Measurements from ENCODE around the gene UBN2.

Gene UBN2

DNA sequence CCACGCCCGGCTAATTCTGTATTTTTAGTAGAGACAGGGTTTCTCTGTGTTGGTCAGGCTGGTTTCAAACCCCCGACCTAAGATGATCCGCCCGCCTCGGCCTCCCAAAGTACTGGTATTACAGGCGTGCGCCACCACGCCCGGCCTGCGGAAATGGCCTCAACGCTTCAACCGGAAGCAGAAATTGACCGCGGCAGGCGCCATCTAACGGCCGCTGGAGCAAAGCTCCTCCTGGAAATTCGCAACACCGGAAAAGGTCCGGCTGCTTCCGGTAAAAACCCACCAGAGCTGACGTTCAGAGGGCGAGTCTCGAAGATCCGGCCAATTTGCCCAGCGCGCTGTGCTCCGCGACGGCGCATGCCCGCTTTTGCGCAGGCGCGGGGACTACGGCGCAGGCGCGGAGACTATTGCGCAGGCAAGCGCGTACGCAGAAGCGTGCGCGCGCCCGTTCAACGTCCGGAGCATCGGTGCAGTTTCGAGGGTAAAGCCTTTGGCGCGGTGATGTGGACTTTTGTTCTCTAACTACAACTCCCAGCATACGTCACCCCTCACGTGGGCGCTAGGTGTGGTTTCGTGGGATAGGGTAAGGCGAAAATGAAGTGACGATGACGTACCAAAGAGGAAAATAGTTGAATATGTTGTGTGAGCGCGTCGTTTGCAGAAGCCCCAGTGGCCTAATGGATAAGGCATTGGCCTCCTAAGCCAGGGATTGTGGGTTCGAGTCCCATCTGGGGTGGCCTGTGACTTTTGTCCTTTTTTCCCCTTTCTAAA lies 109.2 kb downstream of the UBN2 start:
- peaks cover 14% of the 10 kb centered on the region for H3K4me1 ChIP-seq (ENCODE audit: insufficient read depth, low read length, severe bottlenecking)
- peaks cover 15% of the 10 kb centered on the region; the same call in 1 of the 2 replicates for H3K36me3 ChIP-seq (ENCODE audit: insufficient read depth, low read length)
- H3K4me2 ChIP-seq (ENCODE audit: low read length), result peak overlapping the region; percentile 82
- H3K27ac ChIP-seq (ENCODE audit: low read depth, low read length, poor library complexity, severe bottlenecking), result peak overlapping the region; percentile 90
- H3K27me3 ChIP-seq (ENCODE audit: insufficient read depth, low read length), result no peaks in the 10 kb centered on the region
- 0 out of 2 replicates have a peak, but pooled peaks cover 5% of the 10 kb centered on the region for H3F3A ChIP-seq (ENCODE audit: insufficient read depth, low read length)
- H3K4me3 ChIP-seq (ENCODE audit: low read depth, low read length, poor library complexity, severe bottlenecking), result peak overlapping the region; percentile 82
- H4K20me1 ChIP-seq (ENCODE audit: insufficient read depth, low read length), result no peaks in the 10 kb centered on the region
- peak overlapping the region; percentile 94 for H3K9ac ChIP-seq (ENCODE audit: low read length)
- no peaks in the 10 kb centered on the region for H3K79me2 ChIP-seq (ENCODE audit: insufficient read depth, low read length)
- TF ChIP-seq CTCF (IDR thresholded peaks at IDR 0.05; ENCODE audit: low read length) (peak; percentile 90), EZH2 (IDR thresholded peaks at IDR 0.05; ENCODE audit: borderline replicate concordance, low read length) (no peak)
- H3K9me3 ChIP-seq (ENCODE audit: low read length), result peaks cover 5% of the 10 kb centered on the region
- H3K9me2 ChIP-seq (ENCODE audit: low read depth, low read length), result no peaks in the 10 kb centered on the region
- no peak overlapping the region for H2AFZ ChIP-seq (ENCODE audit: low read length)

GRCh38 chr7:139340808-139341057 lies 109.7 kb downstream of the UBN2 start:
- H3K4me2 ChIP-seq (ENCODE audit: low read length), result peak overlapping the region; percentile 82
- TF ChIP-seq EZH2 (IDR thresholded peaks at IDR 0.05; ENCODE audit: borderline replicate concordance, low read length) (no peak), CTCF (IDR thresholded peaks at IDR 0.05; ENCODE audit: low read length) (no peak)
- 0 out of 2 replicates have a peak, but pooled peaks cover 5% of the 10 kb centered on the region for H3F3A ChIP-seq (ENCODE audit: insufficient read depth, low read length)
- H4K20me1 ChIP-seq (ENCODE audit: insufficient read depth, low read length), result no peaks in the 10 kb centered on the region
- no peak overlapping the region for H2AFZ ChIP-seq (ENCODE audit: low read length)
- peak overlapping the region; percentile 90 for H3K27ac ChIP-seq (ENCODE audit: low read depth, low read length, poor library complexity, severe bottlenecking)
- peaks cover 18% of the 10 kb centered on the region; the same call in 1 of the 2 replicates for H3K36me3 ChIP-seq (ENCODE audit: insufficient read depth, low read length)
- no peaks in the 10 kb centered on the region for H3K27me3 ChIP-seq (ENCODE audit: insufficient read depth, low read length)
- peak overlapping the region; percentile 94 for H3K9ac ChIP-seq (ENCODE audit: low read length)
- H3K79me2 ChIP-seq (ENCODE audit: insufficient read depth, low read length), result no peaks in the 10 kb centered on the region
- peak overlapping the region; percentile 82 for H3K4me3 ChIP-seq (ENCODE audit: low read depth, low read length, poor library complexity, severe bottlenecking)
- peaks cover 5% of the 10 kb centered on the region for H3K9me3 ChIP-seq (ENCODE audit: low read length)
- H3K9me2 ChIP-seq (ENCODE audit: low read depth, low read length), result no peaks in the 10 kb centered on the region
- H3K4me1 ChIP-seq (ENCODE audit: insufficient read depth, low read length, severe bottlenecking), result peaks cover 14% of the 10 kb centered on the region

- Histone ChIP-seq H3K79me2 (ENCODE audit: insufficient read depth, low read length) (no peaks in the 10 kb centered on the region), H3K9me2 (ENCODE audit: low read depth, low read length) (no peaks in the 10 kb centered on the region), H3K27me3 (ENCODE audit: insufficient read depth, low read length) (no peaks in the 10 kb centered on the region), H3F3A (ENCODE audit: insufficient read depth, low read length) (0 out of 2 replicates have a peak, but pooled peaks cover 5% of the 10 kb centered on the region), H3K4me2 (ENCODE audit: low read length) (peak within 1 kb of the TSS; percentile 82), H2AFZ (ENCODE audit: low read length) (0 out of 2 replicates have a peak within 1 kb of the TSS, but pooled peaks have one; percentile 8), H3K27ac (ENCODE audit: low read depth, low read length, poor library complexity, severe bottlenecking) (peak within 1 kb of the TSS; percentile 90), H3K4me1 (ENCODE audit: insufficient read depth, low read length, severe bottlenecking) (peaks cover 14% of the 10 kb centered on the region), H3K9ac (ENCODE audit: low read length) (peak within 1 kb of the TSS; percentile 94), H3K36me3 (ENCODE audit: insufficient read depth, low read length) (peaks cover 20% of the 10 kb centered on the region; the same call in 1 of the 2 replicates), H3K4me3 (ENCODE audit: low read depth, low read length, poor library complexity, severe bottlenecking) (peak within 1 kb of the TSS; percentile 82), H3K9me3 (ENCODE audit: low read length) (peaks cover 5% of the 10 kb centered on the region), H4K20me1 (ENCODE audit: insufficient read depth, low read length) (no peaks in the 10 kb centered on the region)
- TF ChIP-seq EZH2 (IDR thresholded peaks at IDR 0.05; ENCODE audit: borderline replicate concordance, low read length), result no peak
- peak; percentile 38; the same call in 1 of the 2 replicates for TF ChIP-seq CTCF (IDR thresholded peaks at IDR 0.05; ENCODE audit: low read length)
These were observed 110.2 kb downstream of the UBN2 start, which contains the start of gene FMC1 for GRCh38 chr7:139341058-139341775. FMC1 (plus strand) TSS chr7:139341337; CDS start chr7:139341385, 48 bp downstream.

All from OCI-LY1 (cell line).